GM12878 (cell line): ENCODE results near the gene FAM222A. TPM values are rescaled to one million over a fixed set of nuclear protein-coding genes. Genes with fewer than 3 reads are reported as not detected.

Source experiments
- ATAC-seq: fragments of 200-7000 bp; cut with Tn5 transposase; 3 replicates; pipeline ENCODE4 v1.9.1; 2020; ENCODE audit warnings: mild to moderate bottlenecking, moderate library complexity
- BruUV-seq: library from RNA; stranded (reverse); fragments of 400-500 nt; replicated peaks from 2 replicates; lab custom pipeline; 2021; lab: Mats Ljungman, UMichigan
- CTCF ChIA-PET: fragments of 300-600 bp; sonication (Branson Sonifier 250); formaldehyde crosslinking; extraction: SDS; loops from one replicate; lab custom pipeline; 2021; ENCODE audit warnings: inconsistent platforms; lab: Yijun Ruan, JAX
- POLR2A ChIA-PET: fragments of 350-600 bp; formaldehyde crosslinking; extraction: SDS; loops from one replicate; lab custom pipeline; 2021; ENCODE audit warnings: inconsistent platforms; lab: Charles Lee
- RAD21 ChIA-PET: fragments of 300-600 bp; sonication (Branson Sonifier 250); formaldehyde crosslinking; loops from one replicate; lab custom pipeline; 2023; ENCODE audit warnings: antibody characterized with exemption; ENCODE audit not compliant: unreplicated experiment; lab: Charles Lee
- SMC1A ChIA-PET: fragments of 300-600 bp; sonication (Branson Sonifier 250); formaldehyde crosslinking; loops from one replicate; lab custom pipeline; 2023; ENCODE audit not compliant: unreplicated experiment, uncharacterized antibody; lab: Charles Lee
- DNase-seq: peaks from one replicate; pipeline ENCODE4 v3.0.0-alpha.2; 2011; ENCODE audit warnings: low read depth, low spot score
- FAIRE-seq: peaks from 3 replicates; lab custom pipeline; 2011; peaks lifted over from hg19 to GRCh38; lab: Jason Lieb, UNC
- H2AFZ ChIP-seq: 2 replicates; pipeline ENCODE4 v1.6.0; 2011; ENCODE audit warnings: low read depth, low read length, control low read depth; ENCODE audit not compliant: control insufficient read depth
- H3K27ac ChIP-seq: 2 replicates; pipeline ENCODE4 v1.5.1; 2011; ENCODE audit warnings: control low read depth; ENCODE audit not compliant: control insufficient read depth, insufficient read depth
- H3K27me3 ChIP-seq, 2 experiments: replicated peaks in 1 of 2; 2 replicates each; pipeline versions ENCODE4 v1.6.0 to v1.6.1; 2011; ENCODE audit warnings: low read length in 1 of 2; ENCODE audit not compliant: control insufficient read depth in 2 of 2, insufficient read depth in 2 of 2
- H3K36me3 ChIP-seq, 2 experiments: 2 replicates each; pipeline ENCODE4 v1.5.1; 2011; ENCODE audit warnings: low read length in 1 of 2; ENCODE audit not compliant: control insufficient read depth in 2 of 2, insufficient read depth in 2 of 2
- H3K4me1 ChIP-seq: 2 replicates; pipeline ENCODE4 v1.6.1; 2011; ENCODE audit warnings: mild to moderate bottlenecking, low read length, moderate library complexity, mixed read lengths; ENCODE audit not compliant: control insufficient read depth, insufficient read depth
- H3K4me2 ChIP-seq: 2 replicates; pipeline ENCODE4 v1.6.0; 2011; ENCODE audit warnings: control low read depth; ENCODE audit not compliant: control insufficient read depth, insufficient read depth
- H3K4me3 ChIP-seq: fragments of 200-600 bp; sonication (generic); 2 replicates; pipeline ENCODE4 v1.5.1; 2016
- H3K79me2 ChIP-seq: 2 replicates; pipeline ENCODE4 v1.6.0; 2011; ENCODE audit warnings: low read length; ENCODE audit not compliant: control insufficient read depth, insufficient read depth
- H3K9ac ChIP-seq: 2 replicates; pipeline ENCODE4 v1.8.0; 2011; ENCODE audit warnings: low read length, control low read depth, mixed read lengths; ENCODE audit not compliant: control insufficient read depth, insufficient read depth
- H3K9me3 ChIP-seq: replicated peaks from 3 replicates; pipeline ENCODE4 v1.5.1; 2011; ENCODE audit warnings: mild to moderate bottlenecking, low read length; ENCODE audit not compliant: control insufficient read depth, insufficient read depth
- H4K20me1 ChIP-seq: 2 replicates; pipeline ENCODE4 v1.6.0; 2011; ENCODE audit not compliant: control insufficient read depth, insufficient read depth
- CBFB ChIP-seq: IDR thresholded peaks from 2 replicates; pipeline ENCODE4 v1.6.1; 2016; ENCODE audit warnings: antibody characterized with exemption, low read depth
- CEBPZ ChIP-seq: fragments of 150-350 bp; IDR thresholded peaks from 2 replicates; pipeline ENCODE4 v1.6.1; 2016; ENCODE audit warnings: low read depth, low read length
- HCFC1 ChIP-seq: fragments of 150-350 bp; IDR thresholded peaks from 2 replicates; pipeline ENCODE4 v1.6.1; 2014; ENCODE audit warnings: low read length
- HDAC6 ChIP-seq: fragments of 200-600 bp; sonication (generic); IDR thresholded peaks from one replicate; pipeline ENCODE4 v1.8.0; 2017; ENCODE audit warnings: antibody characterized with exemption; ENCODE audit not compliant: unreplicated experiment
- JUND ChIP-seq: IDR thresholded peaks from 2 replicates; pipeline ENCODE4 v1.6.1; 2012; ENCODE audit warnings: low read depth, mild to moderate bottlenecking, low read length, improper control_type of control experiment, moderate library complexity
- LARP7 ChIP-seq: fragments of 450-650 bp; IDR thresholded peaks from 2 replicates; pipeline ENCODE4 v1.6.1; 2017; ENCODE audit warnings: mild to moderate bottlenecking
- NFYB ChIP-seq: IDR thresholded peaks from 2 replicates; pipeline ENCODE4 v1.6.1; 2011; ENCODE audit warnings: low read depth, mild to moderate bottlenecking, low read length, improper control_type of control experiment, moderate library complexity; ENCODE audit not compliant: insufficient read depth
- PBX3 ChIP-seq: IDR thresholded peaks from 2 replicates; pipeline ENCODE4 v1.6.1; 2011; ENCODE audit warnings: mild to moderate bottlenecking, low read depth, low read length, moderate library complexity; ENCODE audit not compliant: insufficient replicate concordance
- RUNX3 ChIP-seq: IDR thresholded peaks from 2 replicates; pipeline ENCODE4 v1.6.1; 2012; ENCODE audit warnings: low read length, inconsistent platforms
- SPI1 ChIP-seq: IDR thresholded peaks from 2 replicates; pipeline ENCODE4 v1.6.1; 2011; ENCODE audit warnings: low read depth, mild to moderate bottlenecking, low read length, moderate library complexity, borderline replicate concordance; ENCODE audit not compliant: insufficient read depth
- SREBF2 ChIP-seq: IDR thresholded peaks from 2 replicates; pipeline ENCODE4 v1.6.1; 2012; ENCODE audit warnings: mild to moderate bottlenecking, low read length
- WRNIP1 ChIP-seq: IDR thresholded peaks from 2 replicates; pipeline ENCODE4 v1.6.1; 2011; ENCODE audit warnings: low read depth, low read length, improper control_type of control experiment, borderline replicate concordance
- YY1 ChIP-seq: IDR thresholded peaks from 2 replicates; pipeline ENCODE4 v1.6.1; 2011; ENCODE audit warnings: low read depth, mild to moderate bottlenecking, low read length
- WGBS: methylation state at CpG from one replicate; pipeline ENCODE4 v1.1.6; 2016; ENCODE audit warnings: low lambda C conversion rate; ENCODE audit not compliant: insufficient replicate concordance, insufficient coverage; ENCODE audit errors: missing lambda C conversion rate; 5-methylcytosine and 5-hydroxymethylcytosine counted together
- in situ Hi-C: fragments of 300-500 bp; cut with MboI; formaldehyde crosslinking; loops from 9 replicates; pipeline ENCODE4 v1.14.3; 2018; ENCODE audit warnings: mixed read lengths
- intact Hi-C: fragments of 100-400 bp; cut with micrococcal nuclease; formaldehyde crosslinking; loops from one replicate; pipeline ENCODE4 v1.14.2; 2022; ENCODE audit not compliant: unreplicated experiment
- polyA plus RNA-seq, 11 experiments: library from polyadenylated mRNA; depleted of rRNA in 4 of 11; unstranded in 6 of 11; stranded (reverse) in 5 of 11; fragments of >200 nt; fragmentation: Nextera tagmentation in 4 of 11; fragmentation: Illumina TruSeq in 1 of 11; extraction: Ambion mirVana in 4 of 11; extraction: Trizol in 1 of 11; gene quantifications; 1 replicate in 1 of 11; 2 replicates in 10 of 11; pipeline versions ENCODE4 v1.2.1 to v1.2.3, GENCODE V29; 2011 to 2016; ENCODE audit warnings: inconsistent platforms in 2 of 11, missing spikeins in 2 of 11, low read depth in 1 of 11
- total RNA-seq, 4 experiments: library from RNA; depleted of rRNA in 3 of 4; stranded (reverse); fragments of >200 nt in 3 of 4; fragmentation: Illumina TruSeq in 1 of 4; extraction: Trizol in 1 of 4; gene quantifications; 2 replicates each; pipeline versions ENCODE4 v1.2.1 to v1.2.3, GENCODE V29; 2013 to 2021

The FAM222A gene
- total and polyA plus RNA-seq, 10 of the 15 experiments (the other 5 are each of a cell fraction or from before 2014, with no cell fraction given) = 0.04 to 0.49 (median 0.14) TPM; not detected in 3

GRCh38 chr12:109666068-109666467 lies 47.6 kb upstream of the FAM222A start:
- FAIRE-seq (no peak), ATAC-seq (no peak), DNase-seq (no peak)
- H3K36me3 ChIP-seq = no peaks in the 10 kb centered on the region
- POLR2A ChIA-PET = no interaction called here
- WGBS = 5% methylated on average over 1 of the region's 1 CpG
- in situ Hi-C loops (no loop called here), intact Hi-C loops (no loop called here)
- RAD21 ChIA-PET = no interaction called here
- BruUV-seq = no TSS peak
- H3K4me1 ChIP-seq = no peaks in the 10 kb centered on the region
- no peak overlapping the region for H3K27ac ChIP-seq
- H3K4me3 ChIP-seq = no peak overlapping the region
- H4K20me1 ChIP-seq = no peaks in the 10 kb centered on the region
- no peaks in the 10 kb centered on the region for H3K79me2 ChIP-seq
- no peak overlapping the region for H3K9ac ChIP-seq
- H3K4me2 ChIP-seq = no peak overlapping the region
- CTCF ChIA-PET = no interaction called here
- no peaks in the 10 kb centered on the region; a peak in 1 of 4 replicates for H3K27me3 ChIP-seq
- SMC1A ChIA-PET = no interaction called here
- TF ChIP-seq PBX3 (no peak), WRNIP1 (no peak), YY1 (no peak), SPI1 (no peak)
- no peaks in the 10 kb centered on the region for H3K9me3 ChIP-seq
- no peak overlapping the region for H2AFZ ChIP-seq

DNA sequence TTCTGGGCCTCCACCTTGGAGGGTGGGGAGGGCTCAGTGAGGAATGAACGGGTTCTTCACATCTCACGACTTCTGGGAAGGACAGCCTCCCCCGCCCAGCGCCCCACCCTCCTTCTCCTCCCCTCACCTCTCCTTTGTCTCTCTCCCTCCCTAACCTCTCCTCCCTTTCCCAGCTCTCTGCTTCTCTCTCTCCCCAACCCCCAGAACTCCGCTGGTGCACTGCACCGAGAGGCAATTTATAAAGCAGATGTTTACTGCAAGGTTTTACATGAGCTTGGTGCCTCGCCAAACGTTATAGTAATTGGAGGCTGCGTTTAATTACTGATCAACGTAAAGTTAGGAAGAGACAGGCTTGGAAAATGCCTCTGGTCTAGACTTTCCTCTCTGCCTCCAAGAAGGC lies 42.9 kb upstream of the FAM222A start:
- DNase-seq = no peak
- no peaks in the 10 kb centered on the region for H3K79me2 ChIP-seq
- intact Hi-C loops (no loop called here), in situ Hi-C loops (no loop called here)
- no peak overlapping the region for H3K27ac ChIP-seq
- H3K27me3 ChIP-seq = no peaks in the 10 kb centered on the region
- no peaks in the 10 kb centered on the region for H3K36me3 ChIP-seq
- H4K20me1 ChIP-seq = no peaks in the 10 kb centered on the region
- no peak overlapping the region for H3K4me2 ChIP-seq
- ChIA-PET SMC1A (no interaction called here), RAD21 (no interaction called here), CTCF (no interaction called here), POLR2A (no interaction called here)
- no peak for FAIRE-seq
- no peaks in the 10 kb centered on the region for H3K4me1 ChIP-seq
- H2AFZ ChIP-seq = no peak overlapping the region
- BruUV-seq = no TSS peak
- no peak overlapping the region for H3K4me3 ChIP-seq
- no peaks in the 10 kb centered on the region for H3K9me3 ChIP-seq
- no peak for ATAC-seq
- H3K9ac ChIP-seq = no peak overlapping the region
- WGBS = 31% methylated on average over 8 of the region's 10 CpGs
- TF ChIP-seq HDAC6 = no peak
- no peak for TF ChIP-seq RUNX3
- TF ChIP-seq HCFC1 = no peak
- no peak for TF ChIP-seq NFYB
- TF ChIP-seq LARP7 = no peak
- no peak for TF ChIP-seq CBFB
- no peak for TF ChIP-seq CEBPZ
- TF ChIP-seq SREBF2 = no peak
- TF ChIP-seq JUND = no peak
